ENCODE data around the gene ABAT.

- TF ChIP-seq POLR2A (IDR thresholded peaks at IDR 0.05) (no peak), CTCF (IDR thresholded peaks at IDR 0.05) (no peak)
Observed at GRCh38 chr16:8717892-8718415, 43.5 kb downstream of the ABAT start.

Measured in Peyer's patch (tissue), 4 donors.